GM15510 (cell line): ENCODE data around the gene PLPP6.

Source experiments
- POLR2A ChIP-seq: IDR thresholded peaks from 3 replicates; pipeline ENCODE4 v1.6.1; 2011; ENCODE audit warnings: borderline replicate concordance; ENCODE audit not compliant: insufficient read length; ENCODE audit errors: extremely low read depth

PLPP6 gene

DNA sequence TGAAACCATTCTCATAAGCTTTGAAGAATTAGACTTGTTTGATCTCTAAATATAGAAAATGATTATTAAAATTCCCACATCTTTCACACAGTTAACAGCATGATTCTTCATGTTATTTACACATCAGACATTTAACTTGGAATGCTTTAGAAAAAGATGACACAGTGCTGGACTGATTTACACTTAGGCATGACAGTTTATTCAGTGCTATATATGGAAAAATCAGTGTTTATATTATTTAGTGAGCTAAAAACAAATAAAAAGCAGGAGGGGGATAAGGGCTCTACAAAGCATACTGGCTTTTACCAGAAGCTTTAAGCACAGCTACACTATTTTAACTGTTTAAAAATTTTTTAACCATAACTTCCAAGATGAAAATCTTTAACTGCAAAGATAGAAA, 47.3 kb downstream of the PLPP6 start:
- no peak for TF ChIP-seq POLR2A

DNA sequence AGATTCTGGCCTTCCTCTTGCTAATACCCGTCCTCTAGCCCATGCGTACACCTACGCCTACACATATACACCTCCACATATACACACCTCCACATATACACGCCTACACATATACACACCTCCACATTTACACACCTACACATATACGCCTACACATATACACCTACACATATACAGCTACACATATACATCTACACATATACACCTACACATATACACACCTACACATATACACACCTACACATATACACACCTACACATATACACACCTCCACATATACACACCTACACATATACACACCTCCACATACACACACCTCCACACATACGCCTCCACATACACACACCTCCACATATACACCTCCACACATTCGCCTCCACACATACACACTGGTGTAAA, 51.8 kb downstream of the PLPP6 start:
- no peak for TF ChIP-seq POLR2A

DNA sequence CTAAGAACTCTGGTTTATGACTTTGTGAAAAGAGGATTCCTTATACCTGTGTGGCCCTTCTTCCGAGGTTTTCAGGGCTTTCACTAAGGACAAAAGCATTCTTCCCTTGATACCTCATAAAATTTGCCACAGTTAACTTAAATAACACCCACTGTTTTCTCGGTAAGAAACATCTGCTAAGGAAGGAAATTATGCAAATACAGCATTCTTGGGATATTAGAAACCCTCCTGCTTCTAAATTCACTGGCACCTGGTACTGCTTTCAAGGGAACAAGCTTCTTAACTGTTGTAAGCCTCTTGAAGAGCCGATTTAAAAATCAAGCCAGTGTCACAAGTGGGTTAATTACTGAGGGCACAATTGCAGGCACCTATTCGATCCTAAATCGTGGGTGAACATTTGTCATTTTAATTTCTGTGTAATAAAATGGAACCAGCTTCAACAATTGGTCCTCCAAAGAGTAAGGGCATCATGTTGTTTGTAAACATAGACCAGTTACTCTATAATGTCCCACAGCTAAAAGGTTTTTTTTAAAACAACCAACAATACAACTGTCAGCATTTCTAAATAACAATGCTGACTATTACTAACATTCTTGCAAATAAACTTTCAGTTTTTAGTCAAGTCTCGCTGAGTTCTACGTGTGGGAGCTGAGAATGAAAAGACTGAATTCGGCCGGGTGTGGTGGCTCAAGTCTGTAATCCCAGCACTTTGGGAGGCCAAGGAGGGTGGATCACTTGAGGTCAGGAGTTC, 52.3 kb downstream of the PLPP6 start:
- no peak for TF ChIP-seq POLR2A
